ENCODE measurements around the gene SLC1A5. TPM values are rescaled to one million over a fixed set of nuclear protein-coding genes. Genes with fewer than 3 reads are reported as not detected.
A peak's percentile ranks its signal among the peaks of the same experiment; 100 is the strongest.

SLC1A5 gene
- total RNA-seq, 1 experiment from 2014 or later = 104 TPM

DNA sequence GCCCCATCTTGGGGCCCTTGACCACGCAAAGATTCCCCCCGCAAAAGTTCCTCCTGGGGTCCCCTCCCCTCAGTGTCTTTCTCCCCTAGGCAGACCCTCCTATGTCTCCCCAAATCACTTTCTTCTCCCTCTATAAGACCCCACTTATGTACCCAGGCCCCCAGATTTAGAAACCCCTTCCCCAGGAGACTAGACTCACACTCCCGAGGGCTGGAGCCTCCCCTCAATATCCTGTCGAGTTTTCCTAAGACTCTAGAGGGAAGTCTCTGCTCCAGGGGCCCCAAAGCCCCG lies 1.4 kb downstream of the SLC1A5 start:
- peak overlapping the region; percentile 87 to 92 for H3K4me3 ChIP-seq (ENCODE audit: low read depth in 2 of 2, low read length in 2 of 2)
- intact Hi-C loops (cut with micrococcal nuclease; ENCODE audit: unreplicated experiment) = no loop called here
- ChIA-PET POLR2A (no interaction called here), CTCF (no interaction called here)
- in situ Hi-C loops (cut with HindIII; ENCODE audit: low pct_unique_long_range_greater_than_20kb, low sequenced_read_pairs) = no loop called here
- peak overlapping the region; percentile 89 for H3K27ac ChIP-seq (ENCODE audit: low read length)
- peaks cover 8% of the 10 kb centered on the region for H3K4me1 ChIP-seq (ENCODE audit: control insufficient read depth, insufficient read depth, low read length)
- no TSS peak for BruUV-seq (replicated peaks)
- no peak for DNase-seq (ENCODE audit: low read depth, low spot score)
- peaks cover 3% of the 10 kb centered on the region; the same call in 1 of the 2 replicates for H3K36me3 ChIP-seq (ENCODE audit: control insufficient read depth, insufficient read depth, low read length)
- H3K9me3 ChIP-seq (ENCODE audit: control insufficient read depth, insufficient read depth, low read depth, low read length) = no peaks in the 10 kb centered on the region
- TF ChIP-seq TCF7L2 (IDR thresholded peaks at IDR 0.05; ENCODE audit: low read depth, low read length) (no peak), POLR2AphosphoS5 (IDR thresholded peaks at IDR 0.05; ENCODE audit: low read depth, low read length) (no peak), SIN3A (IDR thresholded peaks at IDR 0.05; ENCODE audit: borderline replicate concordance, insufficient read depth, low read depth, low read length) (no peak)
- TF ChIP-seq, protein P1, sequence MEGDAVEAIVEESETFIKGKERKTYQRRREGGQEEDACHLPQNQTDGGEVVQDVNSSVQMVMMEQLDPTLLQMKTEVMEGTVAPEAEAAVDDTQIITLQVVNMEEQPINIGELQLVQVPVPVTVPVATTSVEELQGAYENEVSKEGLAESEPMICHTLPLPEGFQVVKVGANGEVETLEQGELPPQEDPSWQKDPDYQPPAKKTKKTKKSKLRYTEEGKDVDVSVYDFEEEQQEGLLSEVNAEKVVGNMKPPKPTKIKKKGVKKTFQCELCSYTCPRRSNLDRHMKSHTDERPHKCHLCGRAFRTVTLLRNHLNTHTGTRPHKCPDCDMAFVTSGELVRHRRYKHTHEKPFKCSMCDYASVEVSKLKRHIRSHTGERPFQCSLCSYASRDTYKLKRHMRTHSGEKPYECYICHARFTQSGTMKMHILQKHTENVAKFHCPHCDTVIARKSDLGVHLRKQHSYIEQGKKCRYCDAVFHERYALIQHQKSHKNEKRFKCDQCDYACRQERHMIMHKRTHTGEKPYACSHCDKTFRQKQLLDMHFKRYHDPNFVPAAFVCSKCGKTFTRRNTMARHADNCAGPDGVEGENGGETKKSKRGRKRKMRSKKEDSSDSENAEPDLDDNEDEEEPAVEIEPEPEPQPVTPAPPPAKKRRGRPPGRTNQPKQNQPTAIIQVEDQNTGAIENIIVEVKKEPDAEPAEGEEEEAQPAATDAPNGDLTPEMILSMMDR (IDR thresholded peaks at IDR 0.05) = no peak
- TF ChIP-seq, protein P2, sequence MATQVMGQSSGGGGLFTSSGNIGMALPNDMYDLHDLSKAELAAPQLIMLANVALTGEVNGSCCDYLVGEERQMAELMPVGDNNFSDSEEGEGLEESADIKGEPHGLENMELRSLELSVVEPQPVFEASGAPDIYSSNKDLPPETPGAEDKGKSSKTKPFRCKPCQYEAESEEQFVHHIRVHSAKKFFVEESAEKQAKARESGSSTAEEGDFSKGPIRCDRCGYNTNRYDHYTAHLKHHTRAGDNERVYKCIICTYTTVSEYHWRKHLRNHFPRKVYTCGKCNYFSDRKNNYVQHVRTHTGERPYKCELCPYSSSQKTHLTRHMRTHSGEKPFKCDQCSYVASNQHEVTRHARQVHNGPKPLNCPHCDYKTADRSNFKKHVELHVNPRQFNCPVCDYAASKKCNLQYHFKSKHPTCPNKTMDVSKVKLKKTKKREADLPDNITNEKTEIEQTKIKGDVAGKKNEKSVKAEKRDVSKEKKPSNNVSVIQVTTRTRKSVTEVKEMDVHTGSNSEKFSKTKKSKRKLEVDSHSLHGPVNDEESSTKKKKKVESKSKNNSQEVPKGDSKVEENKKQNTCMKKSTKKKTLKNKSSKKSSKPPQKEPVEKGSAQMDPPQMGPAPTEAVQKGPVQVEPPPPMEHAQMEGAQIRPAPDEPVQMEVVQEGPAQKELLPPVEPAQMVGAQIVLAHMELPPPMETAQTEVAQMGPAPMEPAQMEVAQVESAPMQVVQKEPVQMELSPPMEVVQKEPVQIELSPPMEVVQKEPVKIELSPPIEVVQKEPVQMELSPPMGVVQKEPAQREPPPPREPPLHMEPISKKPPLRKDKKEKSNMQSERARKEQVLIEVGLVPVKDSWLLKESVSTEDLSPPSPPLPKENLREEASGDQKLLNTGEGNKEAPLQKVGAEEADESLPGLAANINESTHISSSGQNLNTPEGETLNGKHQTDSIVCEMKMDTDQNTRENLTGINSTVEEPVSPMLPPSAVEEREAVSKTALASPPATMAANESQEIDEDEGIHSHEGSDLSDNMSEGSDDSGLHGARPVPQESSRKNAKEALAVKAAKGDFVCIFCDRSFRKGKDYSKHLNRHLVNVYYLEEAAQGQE (IDR thresholded peaks at IDR 0.05; ENCODE audit: insufficient read depth in 1 of 2, low read depth in 2 of 2, low read length in 1 of 2) = no peak
- ATAC-seq = no peak
- H3K27me3 ChIP-seq (ENCODE audit: control insufficient read depth, insufficient read depth, low read length) = no peaks in the 10 kb centered on the region

DNA sequence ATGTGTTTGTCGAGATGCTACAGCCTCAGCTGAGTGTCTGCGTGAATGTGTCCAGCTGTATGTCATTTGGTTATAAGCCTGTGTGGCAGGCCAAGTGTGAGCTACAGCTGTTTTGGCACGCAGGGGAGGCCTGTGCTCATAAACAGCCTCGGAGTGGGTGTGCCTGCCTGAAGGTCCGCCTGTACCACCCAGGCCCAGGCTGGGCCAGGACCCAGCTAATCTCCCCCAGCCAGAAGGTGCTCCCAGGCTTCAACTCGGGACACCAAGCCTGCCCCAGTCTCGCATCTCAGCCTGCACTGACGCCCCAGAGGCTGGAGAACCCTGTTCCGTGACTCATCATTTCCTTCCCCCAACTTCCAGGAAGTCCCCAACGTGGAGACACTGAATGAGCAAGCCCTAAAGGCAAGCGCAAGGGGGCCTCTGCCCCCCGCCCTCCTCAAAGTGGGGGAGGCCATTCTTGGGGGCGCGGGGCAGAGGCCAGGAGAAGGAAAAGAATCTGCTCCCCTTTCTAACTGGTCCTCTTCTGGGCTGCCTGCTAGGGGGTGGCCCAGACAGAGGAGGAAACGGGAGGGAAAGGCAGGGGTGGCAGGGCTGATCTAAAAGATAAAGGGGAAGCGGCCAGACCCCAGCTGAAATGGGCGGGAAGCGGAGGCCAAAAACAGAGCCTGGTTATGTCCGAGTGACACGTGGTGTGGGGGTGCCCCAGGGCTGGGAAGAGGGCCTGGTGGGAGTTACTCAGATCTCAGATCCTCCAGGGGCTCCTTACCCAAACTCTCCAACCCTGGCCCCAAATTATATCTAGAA lies 2.0 kb downstream of the SLC1A5 start:
- Histone ChIP-seq H3K36me3 (ENCODE audit: control insufficient read depth, insufficient read depth, low read length) (peaks cover 3% of the 10 kb centered on the region; the same call in 1 of the 2 replicates), H3K4me3 (ENCODE audit: low read depth in 2 of 2, low read length in 2 of 2) (peak overlapping the region; percentile 87 to 92), H3K4me1 (ENCODE audit: control insufficient read depth, insufficient read depth, low read length) (peaks cover 8% of the 10 kb centered on the region), H3K27me3 (ENCODE audit: control insufficient read depth, insufficient read depth, low read length) (no peaks in the 10 kb centered on the region), H3K9me3 (ENCODE audit: control insufficient read depth, insufficient read depth, low read depth, low read length) (no peaks in the 10 kb centered on the region), H3K27ac (ENCODE audit: low read length) (peak overlapping the region; percentile 89)
- ChIA-PET CTCF (no interaction called here), POLR2A (interaction anchor here (0.5 kb wide), 2 partner anchors 17 to 47 kb away, joined by 3 read pairs; no protein-coding TSS in a partner anchor)
- no peak for DNase-seq (ENCODE audit: low read depth, low spot score)
- peak; percentile 47 for ATAC-seq
- intact Hi-C loops (cut with micrococcal nuclease; ENCODE audit: unreplicated experiment) (no loop called here), in situ Hi-C loops (cut with HindIII; ENCODE audit: low pct_unique_long_range_greater_than_20kb, low sequenced_read_pairs) (no loop called here)
- no TSS peak for BruUV-seq (replicated peaks)
- TF ChIP-seq, protein P2 (IDR thresholded peaks at IDR 0.05; ENCODE audit: insufficient read depth in 1 of 2, low read depth in 2 of 2, low read length in 1 of 2) = no peak
- TF ChIP-seq POLR2AphosphoS5 (IDR thresholded peaks at IDR 0.05; ENCODE audit: low read depth, low read length) = no peak
- TF ChIP-seq TCF7L2 (IDR thresholded peaks at IDR 0.05; ENCODE audit: low read depth, low read length) = no peak
- TF ChIP-seq SIN3A (IDR thresholded peaks at IDR 0.05; ENCODE audit: borderline replicate concordance, insufficient read depth, low read depth, low read length) = peak; percentile 95
- TF ChIP-seq, protein P1 (IDR thresholded peaks at IDR 0.05) = no peak

Measured in Panc1 (cell line).